ENCODE results near the gene MAN2B1.
"Not testable (repeated sequence)": the region's sequence is repeated elsewhere in the genome, so short reads cannot be mapped to it uniquely, and the experiment has no call there.

MAN2B1 gene

GRCh38 chr19:12666265-12667048, at the start of gene MAN2B1, which contains the start of gene WDR83:
Gene MAN2B1, minus strand, starts transcription at chr19:12666742. Its CDS starts 41 bp downstream, at chr19:12666701.
Gene WDR83, plus strand, starts transcription at chr19:12666807. Its CDS starts 2,984 bp downstream, at chr19:12669791.
- TF ChIP-seq, protein P1, sequence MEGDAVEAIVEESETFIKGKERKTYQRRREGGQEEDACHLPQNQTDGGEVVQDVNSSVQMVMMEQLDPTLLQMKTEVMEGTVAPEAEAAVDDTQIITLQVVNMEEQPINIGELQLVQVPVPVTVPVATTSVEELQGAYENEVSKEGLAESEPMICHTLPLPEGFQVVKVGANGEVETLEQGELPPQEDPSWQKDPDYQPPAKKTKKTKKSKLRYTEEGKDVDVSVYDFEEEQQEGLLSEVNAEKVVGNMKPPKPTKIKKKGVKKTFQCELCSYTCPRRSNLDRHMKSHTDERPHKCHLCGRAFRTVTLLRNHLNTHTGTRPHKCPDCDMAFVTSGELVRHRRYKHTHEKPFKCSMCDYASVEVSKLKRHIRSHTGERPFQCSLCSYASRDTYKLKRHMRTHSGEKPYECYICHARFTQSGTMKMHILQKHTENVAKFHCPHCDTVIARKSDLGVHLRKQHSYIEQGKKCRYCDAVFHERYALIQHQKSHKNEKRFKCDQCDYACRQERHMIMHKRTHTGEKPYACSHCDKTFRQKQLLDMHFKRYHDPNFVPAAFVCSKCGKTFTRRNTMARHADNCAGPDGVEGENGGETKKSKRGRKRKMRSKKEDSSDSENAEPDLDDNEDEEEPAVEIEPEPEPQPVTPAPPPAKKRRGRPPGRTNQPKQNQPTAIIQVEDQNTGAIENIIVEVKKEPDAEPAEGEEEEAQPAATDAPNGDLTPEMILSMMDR (IDR thresholded peaks at IDR 0.05; ENCODE audit: low read depth, low read length, poor library complexity, severe bottlenecking), result no peak
- TF ChIP-seq EZH2phosphoT487 (IDR thresholded peaks at IDR 0.05; ENCODE audit: borderline replicate concordance, low read length), result no peak
- Histone ChIP-seq H3K36me3 (ENCODE audit: control insufficient read depth, low read length) (peaks cover 31% of the 10 kb centered on the region), H4K20me1 (ENCODE audit: control insufficient read depth, insufficient read depth, low read depth, low read length) (no peaks in the 10 kb centered on the region), H3K4me3 (ENCODE audit: low read length) (peak within 1 kb of the TSS; percentile 98), H3K9me2 (replicated peaks; ENCODE audit: control insufficient read depth, low read length) (no peaks in the 10 kb centered on the region), H3K4me2 (ENCODE audit: low read length) (peak within 1 kb of the TSS; percentile 92), H3K27me3 (ENCODE audit: control insufficient read depth, low read length) (no peaks in the 10 kb centered on the region), H3K79me2 (ENCODE audit: control insufficient read depth, low read length) (peaks cover 60% of the 10 kb centered on the region), H3K4me1 (ENCODE audit: control insufficient read depth, low read length) (peaks cover 46% of the 10 kb centered on the region), H3F3A (ENCODE audit: control insufficient read depth, insufficient read depth) (0 out of 2 replicates have a peak, but pooled peaks cover 3% of the 10 kb centered on the region), H3K27ac (ENCODE audit: low read depth, low read length) (peak within 1 kb of the TSS; percentile 41), H3K9me3 (ENCODE audit: control insufficient read depth, insufficient read depth, low read length) (no peaks in the 10 kb centered on the region)

GRCh38 chr19:12715929-12716328, 49.4 kb upstream of the MAN2B1 start:
- Histone ChIP-seq H4K20me1 (ENCODE audit: control insufficient read depth, insufficient read depth, low read depth, low read length) (peaks cover 14% of the 10 kb centered on the region; the same call in 1 of the 2 replicates), H3F3A (ENCODE audit: control insufficient read depth, insufficient read depth) (no peaks in the 10 kb centered on the region; the same call in 1 of the 2 replicates), H3K27ac (ENCODE audit: low read depth, low read length) (no peak overlapping the region), H3K4me2 (ENCODE audit: low read length) (no peak overlapping the region), H3K36me3 (ENCODE audit: control insufficient read depth, low read length) (peaks cover 85% of the 10 kb centered on the region), H3K79me2 (ENCODE audit: control insufficient read depth, low read length) (peaks cover 63% of the 10 kb centered on the region), H3K27me3 (ENCODE audit: control insufficient read depth, low read length) (no peaks in the 10 kb centered on the region), H3K4me1 (ENCODE audit: control insufficient read depth, low read length) (peaks cover 8% of the 10 kb centered on the region), H3K4me3 (ENCODE audit: low read length) (no peak overlapping the region), H3K9me2 (replicated peaks; ENCODE audit: control insufficient read depth, low read length) (no peaks in the 10 kb centered on the region), H3K9me3 (ENCODE audit: control insufficient read depth, insufficient read depth, low read length) (no peaks in the 10 kb centered on the region)
- TF ChIP-seq EZH2phosphoT487 (IDR thresholded peaks at IDR 0.05; ENCODE audit: borderline replicate concordance, low read length), result no peak
- TF ChIP-seq, protein P1 (IDR thresholded peaks at IDR 0.05; ENCODE audit: low read depth, low read length, poor library complexity, severe bottlenecking), result no peak

DNA sequence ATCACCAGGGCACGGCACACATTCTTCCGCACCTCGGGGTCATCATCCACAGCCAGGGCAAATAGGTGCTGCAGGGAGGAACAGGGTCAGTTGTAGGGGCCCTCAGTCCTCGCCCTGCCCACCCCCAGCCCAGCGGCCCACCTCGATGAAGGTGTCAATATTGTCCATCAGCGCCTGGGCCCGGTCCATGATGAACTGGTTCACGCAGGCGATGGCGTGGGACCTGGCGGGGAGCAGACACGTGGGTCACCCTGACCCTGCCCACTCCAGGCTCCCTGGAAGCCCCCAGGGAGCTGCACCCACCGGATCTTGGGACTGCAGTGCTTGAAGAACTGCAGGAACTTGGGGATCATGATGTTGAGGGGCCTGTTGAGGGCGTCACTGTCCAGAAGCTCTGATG, 48.6 kb upstream of the MAN2B1 start:
- H3K9me3 ChIP-seq (ENCODE audit: control insufficient read depth, insufficient read depth, low read length), result no peaks in the 10 kb centered on the region
- H3K9me2 ChIP-seq (replicated peaks; ENCODE audit: control insufficient read depth, low read length), result no peaks in the 10 kb centered on the region
- no peak overlapping the region for H3K4me3 ChIP-seq (ENCODE audit: low read length)
- TF ChIP-seq, protein P1 (IDR thresholded peaks at IDR 0.05; ENCODE audit: low read depth, low read length, poor library complexity, severe bottlenecking), result no peak
- TF ChIP-seq EZH2phosphoT487 (IDR thresholded peaks at IDR 0.05; ENCODE audit: borderline replicate concordance, low read length), result no peak
- peaks cover under 1% of the 10 kb centered on the region for H3K4me1 ChIP-seq (ENCODE audit: control insufficient read depth, low read length)
- peaks cover 85% of the 10 kb centered on the region for H3K36me3 ChIP-seq (ENCODE audit: control insufficient read depth, low read length)
- peaks cover 14% of the 10 kb centered on the region; the same call in 1 of the 2 replicates for H4K20me1 ChIP-seq (ENCODE audit: control insufficient read depth, insufficient read depth, low read depth, low read length)
- H3K4me2 ChIP-seq (ENCODE audit: low read length), result no peak overlapping the region
- no peaks in the 10 kb centered on the region; the same call in 1 of the 2 replicates for H3F3A ChIP-seq (ENCODE audit: control insufficient read depth, insufficient read depth)
- H3K79me2 ChIP-seq (ENCODE audit: control insufficient read depth, low read length), result peaks cover 56% of the 10 kb centered on the region
- no peaks in the 10 kb centered on the region for H3K27me3 ChIP-seq (ENCODE audit: control insufficient read depth, low read length)
- no peak overlapping the region for H3K27ac ChIP-seq (ENCODE audit: low read depth, low read length)

- not testable (repeated sequence) for H3K4me2 ChIP-seq (ENCODE audit: low read length); H3K9me2 ChIP-seq (replicated peaks; ENCODE audit: control insufficient read depth, low read length); H3K9me3 ChIP-seq (ENCODE audit: control insufficient read depth, insufficient read depth, low read length); H3K4me3 ChIP-seq (ENCODE audit: low read length); H3K27me3 ChIP-seq (ENCODE audit: control insufficient read depth, low read length); H3K27ac ChIP-seq (ENCODE audit: low read depth, low read length); H4K20me1 ChIP-seq (ENCODE audit: control insufficient read depth, insufficient read depth, low read depth, low read length); H3K4me1 ChIP-seq (ENCODE audit: control insufficient read depth, low read length); H3F3A ChIP-seq (ENCODE audit: control insufficient read depth, insufficient read depth)
- Histone ChIP-seq H3K79me2 (ENCODE audit: control insufficient read depth, low read length) (peaks cover 39% of the 10 kb centered on the region), H3K36me3 (ENCODE audit: control insufficient read depth, low read length) (peaks cover 84% of the 10 kb centered on the region)
Measured at GRCh38 chr19:12713304-12713703, 46.8 kb upstream of the MAN2B1 start.

GRCh38 chr19:12712077-12712476, 45.5 kb upstream of the MAN2B1 start:
- H3K79me2 ChIP-seq (ENCODE audit: control insufficient read depth, low read length), result peaks cover 27% of the 10 kb centered on the region
- not testable (repeated sequence) for H3K4me3 ChIP-seq (ENCODE audit: low read length); H3K27me3 ChIP-seq (ENCODE audit: control insufficient read depth, low read length); H3F3A ChIP-seq (ENCODE audit: control insufficient read depth, insufficient read depth); H3K4me1 ChIP-seq (ENCODE audit: control insufficient read depth, low read length); H3K9me3 ChIP-seq (ENCODE audit: control insufficient read depth, insufficient read depth, low read length); H3K4me2 ChIP-seq (ENCODE audit: low read length); H4K20me1 ChIP-seq (ENCODE audit: control insufficient read depth, insufficient read depth, low read depth, low read length); H3K9me2 ChIP-seq (replicated peaks; ENCODE audit: control insufficient read depth, low read length); H3K27ac ChIP-seq (ENCODE audit: low read depth, low read length)
- H3K36me3 ChIP-seq (ENCODE audit: control insufficient read depth, low read length), result peaks cover 80% of the 10 kb centered on the region

Data from DOHH2 (cell line).